SKM-1 treated with dmso at 0.1 percent for 144 hours (cell line): ENCODE results near the gene SEMA6B.

ENCODE experiments used
- DNase-seq: peaks from one replicate; lab custom pipeline; 2025; ENCODE audit not compliant: unreplicated experiment; lab: John Stamatoyannopoulos, UW

Gene SEMA6B

DNA sequence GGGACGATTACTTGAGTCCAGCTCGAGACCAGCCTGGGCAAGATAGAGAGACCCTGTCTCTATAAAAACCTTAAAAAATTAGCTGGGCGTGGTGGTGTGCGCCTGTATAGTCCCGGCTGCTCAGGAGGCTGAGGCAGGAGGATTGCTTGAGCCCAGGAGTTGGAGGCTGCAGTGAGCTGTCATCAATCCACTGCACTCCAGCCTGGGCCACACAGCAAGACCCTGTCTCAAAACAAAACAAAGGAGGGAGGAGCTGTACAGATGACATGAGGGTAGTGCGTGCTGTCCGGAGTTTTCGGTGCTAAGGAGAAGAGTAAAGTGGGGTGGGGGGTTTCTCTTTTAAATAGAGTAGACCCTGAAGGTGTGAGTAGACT is 64.8 kb downstream of the SEMA6B start:
- DNase-seq = no peak

DNA sequence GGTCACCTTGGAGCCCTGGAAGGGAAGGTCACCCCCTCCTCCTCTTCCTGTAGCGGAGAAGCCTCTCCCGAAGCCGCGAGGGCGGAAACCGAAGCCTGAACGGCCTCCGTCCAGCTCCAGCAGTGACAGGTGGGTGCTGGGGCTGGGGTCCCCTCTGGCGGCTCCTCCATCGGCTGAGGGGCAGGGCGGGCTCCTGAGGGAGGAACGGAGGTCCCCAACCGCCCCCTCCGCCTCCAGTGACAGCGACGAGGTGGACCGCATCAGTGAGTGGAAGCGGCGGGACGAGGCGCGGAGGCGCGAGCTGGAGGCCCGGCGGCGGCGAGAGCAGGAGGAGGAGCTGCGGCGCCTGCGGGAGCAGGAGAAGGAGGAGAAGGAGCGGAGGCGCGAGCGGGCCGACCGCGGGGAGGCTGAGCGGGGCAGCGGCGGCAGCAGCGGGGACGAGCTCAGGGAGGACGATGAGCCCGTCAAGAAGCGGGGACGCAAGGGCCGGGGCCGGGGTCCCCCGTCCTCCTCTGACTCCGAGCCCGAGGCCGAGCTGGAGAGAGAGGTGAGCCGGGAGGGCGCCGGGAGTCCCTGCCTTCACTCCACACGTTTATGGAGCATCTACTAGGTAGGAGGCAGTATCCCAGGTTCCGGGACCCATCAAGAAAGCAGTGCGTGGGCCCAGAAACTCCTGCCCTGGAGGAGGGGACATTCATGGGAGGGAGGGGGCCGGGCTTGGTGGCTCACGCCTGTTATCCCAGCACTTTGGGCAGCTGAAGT is 65.4 kb downstream of the SEMA6B start:
- DNase-seq = no peak

DNA sequence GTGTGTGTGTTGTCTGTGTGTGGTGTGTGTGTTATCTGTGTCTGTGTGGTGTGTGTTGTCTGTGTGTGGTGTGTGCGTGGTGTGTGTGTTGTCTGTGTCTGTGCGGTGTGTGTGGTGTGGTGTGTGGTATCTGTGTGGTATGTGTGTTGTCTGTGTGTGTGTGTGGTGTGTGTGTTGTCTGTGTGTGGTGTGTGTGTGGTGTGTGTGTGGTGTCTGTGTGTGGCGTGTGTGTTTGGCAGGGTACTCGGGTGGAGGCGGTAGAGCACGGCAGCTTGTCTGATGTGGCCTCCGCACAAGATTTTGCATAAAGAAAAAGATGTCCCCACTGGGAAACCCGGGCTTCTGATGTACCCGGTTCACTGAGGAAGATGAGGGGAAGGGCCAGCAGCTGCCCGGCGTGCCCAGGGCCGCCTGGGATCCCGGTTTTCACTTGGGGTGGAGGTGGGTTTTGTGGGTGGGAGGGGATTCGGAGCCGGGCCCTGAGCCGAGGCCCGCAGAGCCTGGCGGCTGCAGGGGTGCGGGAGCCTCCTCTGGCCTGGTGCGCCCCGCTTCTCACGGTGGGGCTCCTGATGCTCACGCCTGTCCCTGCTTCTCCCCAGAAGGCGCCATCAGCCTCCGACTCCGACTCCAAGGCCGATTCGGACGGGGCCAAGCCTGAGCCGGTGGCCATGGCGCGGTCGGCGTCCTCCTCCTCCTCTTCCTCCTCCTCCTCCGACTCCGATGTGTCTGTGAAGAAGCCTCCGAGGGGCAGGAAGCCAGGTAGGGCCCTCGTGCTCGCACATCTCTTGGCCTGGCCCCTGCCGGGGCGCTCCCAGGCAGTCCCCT is 66.2 kb downstream of the SEMA6B start:
- DNase-seq = no peak
